ENCODE measurements around the gene CFDP1. TPM values are rescaled to one million over a fixed set of nuclear protein-coding genes. Genes with fewer than 3 reads are reported as not detected.
"Not testable (repeated sequence)": the region's sequence is repeated elsewhere in the genome, so short reads cannot be mapped to it uniquely, and the experiment has no call there.

Gene CFDP1
- total RNA-seq, 4 donors from 2014 or later: 42.4 to 49.5 (median 44.0) TPM

GRCh38 chr16:75282466-75283281 is 150.6 kb downstream of the CFDP1 start:
- peaks cover 0 to under 1% (median 0%) of the 10 kb centered on the region in 4 donors for H3K4me1 ChIP-seq

GRCh38 chr16:75281826-75282225 is 151.5 kb downstream of the CFDP1 start:
- H3K27ac ChIP-seq (replicated peaks in 1 of 4): no peak overlapping the region
- no peaks in the 10 kb centered on the region for H3K9me3 ChIP-seq
- H3K4me3 ChIP-seq: no peak overlapping the region
- H3K36me3 ChIP-seq: peaks cover 0 to 4% (median 0%) of the 10 kb centered on the region in 4 donors
- WGBS: 97% methylated on average over 6 of the region's 6 CpGs
- intact Hi-C loops (cut with DNase I): no loop called here
- H3K4me1 ChIP-seq: no peaks in the 10 kb centered on the region
- no peaks in the 10 kb centered on the region for H3K27me3 ChIP-seq
- TF ChIP-seq POLR2AphosphoS5 (IDR thresholded peaks at IDR 0.05): no peak
- TF ChIP-seq EP300 (IDR thresholded peaks at IDR 0.05): no peak
- no peak for TF ChIP-seq CTCF (IDR thresholded peaks at IDR 0.05)
- no peak for TF ChIP-seq POLR2A (IDR thresholded peaks at IDR 0.05; ENCODE audit: low read depth)
- no peak for DNase-seq (ENCODE audit: extremely low spot score)

More at GRCh38 chr16:75282466-75283281, 150.6 kb downstream of the CFDP1 start:
- no peaks in the 10 kb centered on the region for H3K27me3 ChIP-seq
- no peak for DNase-seq (ENCODE audit: extremely low spot score)
- H3K9me3 ChIP-seq: no peaks in the 10 kb centered on the region
- intact Hi-C loops (cut with DNase I): no loop called here
- no peak overlapping the region for H3K27ac ChIP-seq (replicated peaks in 1 of 4)
- no peak overlapping the region for H3K4me3 ChIP-seq
- 84% methylated on average over 10 of the region's 11 CpGs for WGBS
- TF ChIP-seq EP300 (IDR thresholded peaks at IDR 0.05): no peak
- TF ChIP-seq CTCF (IDR thresholded peaks at IDR 0.05): no peak
- no peak for TF ChIP-seq POLR2A (IDR thresholded peaks at IDR 0.05; ENCODE audit: low read depth)
- TF ChIP-seq POLR2AphosphoS5 (IDR thresholded peaks at IDR 0.05): no peak
- peaks cover 0 to 7% (median 0%) of the 10 kb centered on the region in 4 donors for H3K36me3 ChIP-seq

GRCh38 chr16:75281009-75281408 is 152.3 kb downstream of the CFDP1 start:
- H3K27ac ChIP-seq (replicated peaks in 1 of 4); intact Hi-C loops (cut with DNase I); H3K27me3 ChIP-seq; H3K36me3 ChIP-seq; DNase-seq (ENCODE audit: extremely low spot score); H3K4me1 ChIP-seq; H3K4me3 ChIP-seq; H3K9me3 ChIP-seq: not testable (repeated sequence)
- 100% methylated on average over 2 of the region's 2 CpGs for WGBS

GRCh38 chr16:75280331-75280804 is 152.9 kb downstream of the CFDP1 start:
- intact Hi-C loops (cut with DNase I): no loop called here
- Histone ChIP-seq H3K9me3 (no peaks in the 10 kb centered on the region), H3K27me3 (no peaks in the 10 kb centered on the region), H3K4me1 (no peaks in the 10 kb centered on the region), H3K36me3 (peaks cover 0 to 4% (median 0%) of the 10 kb centered on the region in 4 donors), H3K27ac (replicated peaks in 1 of 4) (no peak overlapping the region), H3K4me3 (no peak overlapping the region)
- TF ChIP-seq CTCF (IDR thresholded peaks at IDR 0.05) (no peak), POLR2AphosphoS5 (IDR thresholded peaks at IDR 0.05) (no peak), POLR2A (IDR thresholded peaks at IDR 0.05; ENCODE audit: low read depth) (no peak), EP300 (IDR thresholded peaks at IDR 0.05) (no peak)
- 95% methylated on average over 8 of the region's 8 CpGs for WGBS
- DNase-seq (ENCODE audit: extremely low spot score): no peak

- Histone ChIP-seq H3K27me3 (no peaks in the 10 kb centered on the region), H3K4me1 (no peaks in the 10 kb centered on the region), H3K4me3 (no peak overlapping the region), H3K9me3 (no peaks in the 10 kb centered on the region), H3K36me3 (no peaks in the 10 kb centered on the region), H3K27ac (replicated peaks in 1 of 4) (no peak overlapping the region)
- WGBS: 46% methylated on average over 10 of the region's 10 CpGs
- DNase-seq (ENCODE audit: extremely low spot score): no peak
- intact Hi-C loops (cut with DNase I): no loop called here
- TF ChIP-seq CTCF (IDR thresholded peaks at IDR 0.05) (no peak), POLR2A (IDR thresholded peaks at IDR 0.05; ENCODE audit: low read depth) (no peak), POLR2AphosphoS5 (IDR thresholded peaks at IDR 0.05) (no peak), EP300 (IDR thresholded peaks at IDR 0.05) (no peak)
Measured at GRCh38 chr16:75279305-75279704, 154.0 kb downstream of the CFDP1 start.
